Suppressor macrophage (primary cell): Measurements from ENCODE around the gene MND1.
A peak's percentile ranks its signal among the peaks of the same experiment; 100 is the strongest.
"Not testable (repeated sequence)": the region's sequence is repeated elsewhere in the genome, so short reads cannot be mapped to it uniquely, and the experiment has no call there.

Experiments
- DNase-seq, 4 experiments: peaks; one replicate each; pipeline ENCODE4 v3.0.0-alpha.2; 2020 to 2022

Gene MND1

DNA sequence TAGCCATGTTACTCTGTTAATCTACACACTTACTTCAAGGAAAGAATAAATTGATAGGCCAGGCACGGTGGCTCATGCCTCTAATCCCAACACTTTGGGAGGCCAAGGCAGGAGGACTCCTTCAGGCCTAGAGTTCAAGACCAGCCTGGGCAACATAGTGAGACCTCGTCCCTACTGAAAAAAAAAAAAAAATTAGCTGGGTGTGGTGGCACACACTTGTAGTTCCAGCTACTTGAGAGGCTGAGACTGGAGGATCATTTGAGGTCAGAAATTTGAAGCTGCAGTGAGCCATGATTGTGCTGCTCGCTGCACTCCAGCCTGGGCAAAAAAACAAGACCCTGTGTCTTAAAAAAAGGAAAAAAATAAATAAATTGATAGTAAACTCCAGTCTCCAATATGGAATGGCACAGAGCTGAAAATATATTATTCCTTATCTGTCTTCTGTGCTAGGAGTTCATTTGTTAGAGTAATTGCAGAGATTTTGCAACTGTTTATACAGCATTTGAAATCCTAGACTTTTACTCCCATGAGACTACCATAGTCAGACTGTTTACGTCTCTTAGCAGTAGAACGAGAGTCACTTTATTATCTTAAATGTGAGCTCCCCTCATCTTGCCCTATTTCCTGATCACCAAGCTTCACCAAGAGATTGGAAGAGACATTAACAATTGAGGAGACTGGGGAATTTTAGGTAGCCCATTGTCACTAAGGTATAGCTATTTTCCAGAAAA lies 102.9 kb downstream of the MND1 start:
- no peak for DNase-seq

- no peak for DNase-seq
Observed at GRCh38 chr4:153448003-153448731, 103.7 kb downstream of the MND1 start.

GRCh38 chr4:153449338-153449737 lies 104.8 kb downstream of the MND1 start:
- DNase-seq, result no peak

DNA sequence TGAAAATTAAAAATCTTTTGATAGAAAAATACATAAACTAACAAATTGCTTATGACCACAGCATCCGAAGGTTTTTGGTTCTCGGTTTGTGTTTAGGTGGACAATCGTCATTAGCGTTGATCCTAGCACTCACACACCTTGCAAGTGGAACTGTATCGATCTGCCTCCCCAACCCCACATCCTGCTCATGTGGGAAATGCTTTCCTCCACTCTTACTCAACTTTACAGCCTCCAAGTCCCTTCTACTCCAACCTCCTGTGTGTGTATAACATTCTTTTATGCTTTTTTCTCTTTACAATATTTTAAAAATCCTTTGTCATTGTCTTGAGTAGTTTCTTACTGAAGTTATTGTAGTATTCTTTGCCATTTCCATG lies 106.0 kb downstream of the MND1 start:
- no peak for DNase-seq

- DNase-seq, result not testable (repeated sequence)
Observed at GRCh38 chr4:153451145-153451544, 106.7 kb downstream of the MND1 start.

DNA sequence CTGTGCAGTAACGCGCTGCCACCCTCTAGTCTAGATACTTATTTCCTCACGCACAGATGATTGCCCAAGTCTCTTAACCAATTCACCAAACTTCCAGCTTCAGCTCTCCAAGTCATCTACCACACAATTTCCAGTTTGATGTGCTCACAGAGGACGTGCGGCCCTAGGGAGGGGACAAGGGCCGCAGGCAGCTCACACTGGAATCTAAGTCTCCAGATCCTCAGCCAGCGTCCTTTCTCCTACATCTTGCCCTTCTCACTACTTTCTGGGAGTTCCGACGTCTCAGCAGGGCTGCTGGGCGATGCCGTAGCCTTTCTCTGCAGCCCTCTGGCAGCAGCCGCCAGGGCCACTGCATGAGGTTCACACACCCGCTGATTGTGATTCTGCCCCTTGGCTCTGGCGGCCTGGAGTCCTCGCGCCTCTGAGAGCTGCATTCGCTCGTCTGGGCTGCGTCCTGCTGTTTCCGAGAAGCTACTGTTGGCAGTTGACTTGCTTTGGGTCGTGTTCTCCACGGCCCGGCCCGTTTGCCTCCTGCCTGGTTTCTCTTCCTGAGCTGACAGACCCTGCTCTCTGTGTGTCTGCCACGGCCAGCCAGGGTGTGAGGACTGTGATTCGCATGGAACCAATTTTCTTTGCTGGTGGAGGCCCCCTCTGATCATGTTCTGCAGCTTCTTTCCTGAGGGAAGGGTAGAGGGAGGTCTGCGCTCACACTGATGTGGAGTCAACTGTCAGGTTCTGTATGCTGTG lies 107.6 kb downstream of the MND1 start:
- DNase-seq, result peak; percentile 51 to 75 (median 58)

- no peak for DNase-seq
Observed at GRCh38 chr4:153452658-153453378, 108.3 kb downstream of the MND1 start.

DNA sequence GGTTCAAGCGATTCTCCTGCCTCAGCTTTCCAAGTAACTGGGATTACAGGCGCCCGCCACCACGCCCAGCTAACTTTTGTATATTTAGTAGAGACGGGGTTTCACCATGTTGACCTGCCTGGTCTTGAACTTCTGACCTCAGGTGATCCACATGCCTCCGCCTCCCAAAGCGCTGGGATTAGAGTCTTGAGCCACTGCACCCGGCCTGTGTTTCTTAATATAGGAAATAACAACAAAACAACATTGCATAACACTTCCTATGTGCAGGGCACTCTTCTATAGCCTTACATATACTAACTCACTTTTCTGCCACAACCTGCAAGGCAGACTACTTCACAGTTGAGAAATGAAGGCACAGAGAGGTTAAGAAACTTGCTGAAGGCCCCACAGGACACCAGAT lies 108.9 kb downstream of the MND1 start:
- peak in 3 of 4 experiments; percentile 36 to 63 (median 47) for DNase-seq

GRCh38 chr4:153458969-153459368 lies 114.5 kb downstream of the MND1 start:
- peak in 3 of 4 experiments; percentile 25 to 42 (median 39) for DNase-seq

DNA sequence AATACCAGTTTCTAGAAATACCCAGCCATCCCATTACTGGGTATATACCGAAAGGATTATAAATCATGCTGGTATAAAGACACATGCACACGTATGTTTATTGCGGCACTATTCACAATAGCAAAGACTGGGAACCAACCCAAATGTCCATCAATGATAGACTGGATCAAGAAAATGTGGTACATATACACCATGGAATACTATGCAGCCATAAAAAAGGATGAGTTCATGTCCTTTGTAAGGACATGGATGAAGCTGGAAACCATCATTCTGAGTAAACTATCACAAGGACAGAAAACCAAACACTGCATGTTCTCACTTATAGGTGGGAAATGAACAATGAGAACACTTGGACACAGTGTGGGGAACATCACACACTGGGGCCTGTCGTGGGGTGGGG lies 117.1 kb downstream of the MND1 start:
- DNase-seq, result not testable (repeated sequence)

DNA sequence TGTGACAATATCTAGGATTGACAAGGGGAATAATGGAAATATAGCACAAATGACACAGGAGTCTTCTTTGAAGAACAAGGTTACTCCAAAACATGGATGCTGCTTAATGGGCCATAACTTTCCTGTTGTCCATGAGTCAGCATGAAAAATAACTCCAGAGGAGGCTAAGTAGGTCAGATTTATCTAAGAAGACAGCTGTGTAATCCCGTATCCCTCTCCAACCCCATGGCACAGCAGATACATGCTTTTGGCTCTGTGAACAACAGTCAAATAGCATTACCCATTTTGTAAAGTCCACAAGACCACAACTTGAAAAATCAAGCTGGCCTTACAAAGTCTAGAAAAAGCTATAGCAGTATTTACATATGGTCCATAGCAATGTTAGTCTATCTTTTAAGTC lies 119.6 kb downstream of the MND1 start:
- no peak for DNase-seq
